Retinal pigment epithelial cell (primary cell): ENCODE measurements around the gene RXYLT1.

Experiments
- DNase-seq: peaks from one replicate; pipeline ENCODE4 v3.0.0-alpha.2; 2010; ENCODE audit warnings: low read depth
- H3K4me3 ChIP-seq: 2 replicates; pipeline ENCODE4 v1.5.1; 2011; ENCODE audit warnings: mild to moderate bottlenecking, low read length, control low read depth, moderate library complexity
- CTCF ChIP-seq: conservative IDR thresholded peaks from 2 replicates; pipeline ENCODE4 v1.5.1; 2011; ENCODE audit warnings: low read depth, low read length, control low read depth, inconsistent platforms

The RXYLT1 gene

GRCh38 chr12:63820427-63820826 lies 40.7 kb downstream of the RXYLT1 start:
- no peak for DNase-seq
- TF ChIP-seq CTCF, result no peak
- H3K4me3 ChIP-seq, result no peak overlapping the region

- no peak for TF ChIP-seq CTCF
- no peak for DNase-seq
- peak overlapping the region; percentile 62 for H3K4me3 ChIP-seq
Measured at GRCh38 chr12:63821781-63822251, 42.1 kb downstream of the RXYLT1 start.

GRCh38 chr12:63822352-63822751 lies 42.6 kb downstream of the RXYLT1 start:
- no peak for TF ChIP-seq CTCF
- peak overlapping the region; percentile 62 for H3K4me3 ChIP-seq
- DNase-seq, result no peak

- DNase-seq, result no peak
- no peak overlapping the region for H3K4me3 ChIP-seq
- no peak for TF ChIP-seq CTCF
Measured at GRCh38 chr12:63823040-63823439, 43.3 kb downstream of the RXYLT1 start.

- peak; percentile 84 for TF ChIP-seq CTCF
- no peak overlapping the region for H3K4me3 ChIP-seq
- no peak for DNase-seq
Measured at GRCh38 chr12:63826006-63826585, 46.4 kb downstream of the RXYLT1 start.

- no peak for DNase-seq
- no peak overlapping the region for H3K4me3 ChIP-seq
- TF ChIP-seq CTCF, result no peak
Measured at GRCh38 chr12:63828867-63829266, 49.2 kb downstream of the RXYLT1 start.

GRCh38 chr12:63836046-63836445 lies 56.3 kb downstream of the RXYLT1 start:
- TF ChIP-seq CTCF, result no peak
- H3K4me3 ChIP-seq, result no peak overlapping the region
- no peak for DNase-seq
